HG03558 (cell line): ENCODE results near the gene MAPK10.
"Not testable (repeated sequence)": the region's sequence is repeated elsewhere in the genome, so short reads cannot be mapped to it uniquely, and the experiment has no call there.

Source experiments
- ATAC-seq: cut with Tn5 transposase; IDR thresholded peaks from one replicate; pipeline ENCODE4 v1.9.1; 2021; ENCODE audit warnings: moderate number of reproducible peaks; ENCODE audit not compliant: unreplicated experiment; ENCODE audit errors: extremely low read depth

MAPK10 gene

DNA sequence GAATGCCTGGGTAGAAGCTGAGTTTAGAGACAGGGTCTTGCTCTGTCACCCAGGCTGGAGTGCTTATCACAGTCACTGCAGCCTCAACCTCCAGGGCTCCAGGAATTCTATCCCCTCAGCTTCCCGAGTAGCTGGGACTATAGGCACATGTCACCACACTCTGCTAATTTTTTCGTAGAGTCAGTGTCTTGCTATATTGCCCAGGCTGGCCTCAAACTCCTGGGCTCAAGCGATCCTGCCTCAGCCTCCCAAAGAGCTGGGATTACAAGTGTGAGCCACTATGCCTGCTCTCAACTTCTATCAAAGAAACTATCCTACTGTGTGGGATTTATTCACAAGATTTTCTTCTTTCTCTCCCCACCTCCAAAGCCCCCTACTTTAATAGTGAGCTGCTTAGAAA is 15.7 kb downstream of the MAPK10 start:
- no peak for ATAC-seq

DNA sequence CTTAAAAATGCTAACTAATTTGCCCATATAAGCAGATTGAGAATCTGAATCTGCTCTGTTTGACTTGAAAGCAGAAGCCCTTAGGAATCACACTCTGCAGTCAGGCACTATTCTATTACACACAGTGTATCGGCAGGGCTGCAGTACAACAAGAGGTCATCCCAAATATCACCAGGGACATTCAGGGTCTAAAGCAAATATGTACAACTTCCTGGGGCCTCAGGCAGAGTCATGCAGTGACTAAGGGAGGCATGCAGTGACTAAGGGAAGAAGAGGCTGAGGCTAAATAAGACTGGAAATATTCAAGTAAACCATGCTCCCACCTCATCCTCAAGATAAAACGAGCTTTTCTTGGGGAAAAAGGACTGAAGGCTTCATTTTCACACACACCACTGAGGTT is 20.9 kb downstream of the MAPK10 start:
- no peak for ATAC-seq

GRCh38 chr4:86338521-86338920 is 21.3 kb downstream of the MAPK10 start:
- ATAC-seq = no peak

DNA sequence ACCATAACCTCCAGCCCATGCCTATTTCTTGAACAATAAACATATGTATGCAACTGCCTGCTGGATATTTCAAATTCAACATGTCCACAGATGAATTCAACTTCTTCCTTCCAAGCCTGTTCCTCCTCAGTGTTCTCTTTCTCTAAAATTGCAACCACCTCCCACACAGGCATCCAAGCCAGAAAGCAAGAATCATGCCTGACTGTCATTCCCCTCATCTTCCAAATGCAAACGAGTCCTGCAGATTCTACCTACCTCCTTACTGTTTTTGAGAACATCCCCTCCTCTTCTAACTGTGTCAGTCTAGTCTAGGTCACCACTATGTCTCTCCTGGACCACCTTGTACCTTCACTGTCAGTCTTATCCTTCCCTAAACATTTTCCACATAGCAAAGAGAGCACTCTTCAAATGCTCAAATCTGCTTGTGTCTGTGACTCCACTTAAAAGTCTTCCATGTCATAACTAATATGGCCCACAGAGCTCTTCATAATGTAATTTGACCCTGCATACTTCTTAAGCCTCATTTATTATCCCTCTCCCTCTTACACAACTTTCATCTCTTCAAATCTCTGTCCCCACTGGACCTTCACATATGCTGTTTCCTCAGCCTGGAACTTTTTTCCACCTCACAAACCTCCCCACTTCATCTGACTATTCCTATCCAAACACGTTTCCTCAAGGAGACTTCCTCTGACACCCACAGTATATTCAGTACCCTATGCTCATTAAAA is 25.7 kb downstream of the MAPK10 start:
- ATAC-seq = no peak

GRCh38 chr4:86333236-86333635 is 26.6 kb downstream of the MAPK10 start:
- no peak for ATAC-seq

DNA sequence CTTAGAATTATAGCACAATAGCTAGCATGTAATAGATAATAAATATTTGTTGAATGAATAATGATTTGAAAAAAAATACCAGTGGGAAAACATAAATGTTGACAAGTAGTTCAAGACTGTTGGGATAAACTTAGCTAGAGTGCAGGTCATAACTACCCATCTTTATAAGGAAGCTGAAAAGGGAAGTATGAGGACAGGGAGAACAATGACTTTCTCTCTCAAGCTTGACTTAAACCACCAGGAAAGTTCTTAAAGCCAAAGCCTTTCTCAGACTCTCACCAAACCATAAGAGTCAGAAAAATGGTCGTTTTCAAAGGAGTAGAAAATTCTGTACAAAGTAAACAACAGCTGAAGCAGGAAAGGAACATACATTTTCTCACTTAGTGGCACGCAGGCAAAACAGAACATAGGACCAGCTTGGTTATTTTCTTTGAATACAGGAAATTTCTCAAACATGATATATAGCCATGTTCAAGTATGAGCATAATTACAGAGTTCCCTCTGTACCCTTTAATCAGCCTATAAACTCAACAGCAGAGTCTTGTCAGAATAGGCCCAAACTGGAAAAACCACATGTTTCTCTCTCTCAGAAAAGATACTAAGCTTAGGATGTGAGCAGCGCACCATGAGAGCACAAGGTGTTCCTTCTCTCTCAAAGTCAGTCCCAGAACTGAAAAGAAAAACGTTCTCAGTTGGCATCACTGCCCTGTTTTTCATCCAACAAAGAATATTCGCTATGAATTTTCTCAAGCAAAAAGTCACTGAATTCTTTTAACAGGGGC is 28.7 kb downstream of the MAPK10 start:
- no peak for ATAC-seq

DNA sequence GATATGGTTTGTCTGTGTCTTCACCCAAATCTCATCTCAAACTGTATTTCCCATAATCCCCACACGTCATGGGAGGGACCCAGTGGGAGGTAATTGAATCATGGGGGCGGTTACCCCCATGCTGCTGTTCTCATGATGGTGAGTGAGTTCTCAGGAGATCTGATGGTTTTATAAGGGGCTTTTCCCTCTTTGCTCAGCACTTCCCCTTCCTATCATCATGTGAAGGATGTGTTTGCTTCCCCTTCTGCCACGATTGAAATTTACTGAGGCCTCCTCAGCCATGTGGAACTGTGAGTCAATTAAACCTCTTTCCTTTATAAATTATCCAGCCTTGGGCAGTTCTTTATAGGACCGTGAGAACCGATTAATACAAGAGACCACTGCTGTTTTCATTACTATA is 29.4 kb downstream of the MAPK10 start:
- ATAC-seq = not testable (repeated sequence)

DNA sequence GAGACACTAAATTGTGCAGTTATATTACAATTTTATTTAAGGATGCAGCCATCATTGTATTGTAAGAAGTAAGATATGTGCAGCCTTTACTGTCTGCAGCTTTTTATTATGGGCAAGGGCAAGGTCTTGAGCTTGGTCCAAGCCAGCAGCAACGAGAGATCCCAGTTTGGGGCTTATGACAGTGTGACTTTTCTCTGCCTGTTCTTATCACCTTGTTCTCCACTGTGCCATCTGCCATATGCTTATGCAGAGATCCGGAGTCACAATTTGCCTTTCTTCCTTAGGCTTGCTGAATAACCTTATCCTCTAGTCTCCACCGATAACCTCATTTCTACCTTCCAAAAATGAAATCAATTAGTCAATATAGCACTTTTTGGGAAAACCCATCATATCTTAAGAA is 30.4 kb downstream of the MAPK10 start:
- no peak for ATAC-seq

DNA sequence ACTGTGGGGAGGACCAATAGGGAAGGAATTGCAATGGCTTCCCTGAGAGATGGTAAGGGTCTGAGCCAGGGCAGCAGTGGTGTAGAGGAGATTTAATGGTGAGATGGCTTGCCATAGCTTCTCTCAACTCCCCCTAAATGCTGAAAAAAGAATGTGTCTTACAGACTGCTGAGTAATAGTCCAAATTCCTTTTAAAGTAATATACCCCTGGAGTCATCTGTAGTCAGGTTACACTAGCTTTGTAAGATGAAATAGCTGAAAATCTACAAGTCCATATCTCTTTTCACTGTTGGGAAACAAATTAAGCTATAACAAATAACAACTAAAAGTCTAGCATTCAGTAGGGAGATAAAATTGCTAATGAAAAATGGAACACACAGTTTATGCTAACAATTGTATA is 33.5 kb downstream of the MAPK10 start:
- no peak for ATAC-seq

GRCh38 chr4:86319390-86319789 is 40.5 kb downstream of the MAPK10 start:
- no peak for ATAC-seq

DNA sequence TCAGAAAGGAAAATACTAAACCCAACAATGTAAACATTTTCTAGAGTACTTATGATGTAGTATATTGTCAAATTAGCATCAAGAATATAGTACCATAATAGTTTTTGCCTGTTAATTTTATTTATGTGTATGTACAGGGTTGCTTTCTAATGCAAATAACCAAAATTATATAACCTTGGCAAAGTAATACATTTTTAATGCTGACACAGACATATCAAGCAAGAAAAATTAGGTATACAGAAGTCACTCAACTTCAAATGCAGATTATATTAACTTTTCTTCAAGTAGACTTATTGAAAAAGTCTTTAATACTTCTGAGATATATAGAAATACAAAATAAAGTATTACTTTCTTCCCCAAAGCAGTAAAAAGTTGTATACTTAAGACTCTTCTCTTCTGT is 44.3 kb downstream of the MAPK10 start:
- no peak for ATAC-seq

DNA sequence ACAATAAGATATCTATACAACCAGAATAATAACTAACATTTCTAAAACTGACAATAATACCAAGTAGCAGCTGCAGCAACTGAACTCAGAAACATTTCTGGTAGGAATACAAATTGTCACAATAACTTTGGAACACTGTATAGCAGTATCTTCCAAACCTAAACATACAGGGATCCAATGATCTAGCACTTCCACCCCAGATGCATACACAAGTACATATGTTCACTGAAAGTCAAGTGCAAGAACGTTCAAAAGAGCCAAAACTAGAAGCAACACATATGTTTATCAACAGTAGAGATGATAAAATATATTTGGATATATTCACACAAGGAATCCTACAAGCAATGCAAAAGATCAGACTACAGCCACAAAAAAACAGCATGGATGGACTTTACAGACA is 46.2 kb downstream of the MAPK10 start:
- ATAC-seq = no peak

DNA sequence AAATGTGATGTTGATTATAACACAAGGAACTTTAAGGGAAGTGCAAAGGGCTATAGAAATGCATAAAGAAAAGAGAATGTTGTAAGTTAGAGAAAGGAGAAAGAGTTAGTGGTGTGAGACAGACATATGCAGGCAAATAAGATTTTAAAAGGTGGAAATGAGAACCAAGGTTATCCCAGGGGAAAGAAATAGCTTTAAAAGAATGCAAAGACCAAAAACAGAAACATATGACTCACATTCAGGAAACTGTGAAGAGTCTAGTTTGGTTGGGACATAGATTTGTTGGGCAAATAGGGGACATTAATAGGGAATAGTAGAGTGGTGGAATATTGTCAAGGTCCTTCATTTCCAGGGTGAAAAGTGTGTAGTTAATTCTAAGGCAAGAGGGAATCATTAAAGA is 52.4 kb downstream of the MAPK10 start:
- ATAC-seq = no peak

GRCh38 chr4:86306816-86307215 is 53.0 kb downstream of the MAPK10 start:
- ATAC-seq = no peak

DNA sequence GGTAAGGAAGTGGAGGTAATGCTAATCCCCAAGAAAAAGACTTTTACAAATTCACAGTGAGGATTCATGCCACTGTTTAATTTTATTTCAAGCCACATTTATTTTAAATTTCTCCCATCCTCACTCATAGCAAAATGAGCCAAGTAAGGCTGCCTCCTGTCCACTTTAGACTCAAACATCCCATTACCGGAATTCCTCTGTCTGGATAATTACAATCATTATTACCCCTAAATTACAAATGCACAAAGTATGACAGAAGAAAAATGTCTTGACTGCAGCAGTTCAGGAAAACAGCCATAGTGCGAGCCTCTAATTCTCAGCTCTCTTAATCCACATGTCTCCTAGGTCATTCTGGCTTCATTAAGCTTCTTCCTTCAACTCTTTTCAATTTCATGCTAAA is 57.0 kb downstream of the MAPK10 start:
- ATAC-seq = no peak

DNA sequence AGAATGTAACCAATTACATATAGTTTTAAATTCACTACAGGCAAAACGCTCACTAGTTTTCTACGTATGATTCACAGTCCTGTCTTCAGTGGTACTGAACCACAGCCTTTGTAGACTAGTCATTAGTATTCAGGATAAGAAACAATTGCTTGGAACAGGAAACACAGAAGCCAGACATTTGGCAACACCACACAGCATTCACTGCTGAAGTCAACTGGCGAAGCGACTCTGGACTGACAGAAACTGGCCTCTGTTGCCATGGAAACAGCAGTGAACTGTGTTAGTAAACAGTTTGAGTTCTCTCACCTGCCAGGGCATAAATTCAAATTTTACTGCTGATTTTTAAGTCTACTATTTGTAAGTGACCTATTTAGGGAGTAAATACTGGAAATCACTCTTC is 57.6 kb downstream of the MAPK10 start:
- ATAC-seq = no peak

DNA sequence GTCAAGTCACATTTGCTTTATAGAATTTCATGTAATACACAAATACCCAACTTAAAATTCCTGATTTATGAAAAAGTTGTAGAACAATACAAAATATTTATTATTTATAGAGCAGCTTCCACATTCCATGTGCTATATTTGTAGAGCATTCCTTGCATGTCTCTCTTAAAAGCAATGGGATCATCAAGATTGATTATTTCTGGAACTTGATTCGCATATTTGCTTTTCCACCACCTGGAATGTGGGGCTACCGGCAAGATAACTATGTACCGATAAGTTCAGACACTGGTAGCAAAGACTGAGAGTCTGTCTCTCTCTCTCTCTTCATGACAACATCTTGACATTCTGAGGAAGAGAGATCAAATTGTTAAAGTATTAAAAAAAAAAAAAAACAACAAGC is 59.3 kb downstream of the MAPK10 start:
- no peak for ATAC-seq

DNA sequence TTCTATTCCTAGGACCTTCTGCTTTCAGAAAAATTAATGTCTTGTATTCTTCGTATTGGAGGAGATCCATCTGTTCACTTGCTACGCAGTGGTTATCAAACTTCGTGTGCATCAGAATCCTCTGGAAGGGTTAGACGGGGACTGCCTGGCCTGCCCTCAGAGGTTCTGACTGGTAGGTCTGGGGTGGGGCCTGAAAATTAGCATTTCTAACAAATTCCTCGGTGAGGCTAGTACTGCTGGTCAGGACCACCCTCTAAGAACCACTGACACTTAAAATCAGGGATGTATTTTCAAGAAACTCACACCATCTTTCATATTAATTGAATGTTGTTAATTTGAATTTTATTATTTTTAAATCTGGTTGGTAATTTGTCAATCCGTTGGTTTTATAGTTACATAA is 63.0 kb downstream of the MAPK10 start:
- ATAC-seq = no peak

DNA sequence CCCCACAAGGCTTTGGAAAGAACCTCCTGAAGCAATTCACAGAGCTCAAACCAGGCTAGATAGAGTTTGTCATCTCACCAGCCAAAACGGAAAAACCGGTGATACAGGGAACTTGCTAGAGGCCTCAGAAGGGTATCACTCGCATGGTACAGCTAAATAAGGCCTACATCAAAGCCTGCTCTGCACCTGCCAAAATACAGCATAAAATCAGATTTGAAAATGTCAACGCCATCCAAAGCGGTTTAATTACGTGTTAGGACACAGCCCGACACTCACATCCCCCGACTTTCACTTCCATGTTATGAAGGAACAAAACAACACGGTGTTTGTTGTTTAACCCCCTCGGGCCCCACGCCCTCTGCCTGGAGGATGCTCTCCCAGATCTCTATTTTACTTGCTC is 65.0 kb downstream of the MAPK10 start:
- no peak for ATAC-seq

DNA sequence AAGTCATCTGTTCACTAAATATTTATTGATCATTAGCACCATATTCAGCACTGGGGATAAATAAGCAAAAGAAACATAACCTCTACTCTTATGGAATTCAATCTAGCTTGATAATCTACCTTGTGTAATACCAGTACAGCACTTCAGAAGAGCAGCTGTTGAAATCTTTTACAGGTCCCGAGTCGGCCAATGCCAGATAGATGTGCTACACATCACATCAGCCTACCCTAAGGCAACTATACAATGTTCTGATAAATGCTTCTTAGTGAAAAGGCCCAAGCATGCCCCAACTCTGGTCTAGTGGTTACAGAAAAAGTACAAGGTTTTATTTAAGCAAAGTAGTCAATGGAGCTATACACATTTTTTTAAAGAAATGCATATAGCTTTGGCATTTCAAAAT is 68.7 kb downstream of the MAPK10 start:
- no peak for ATAC-seq

DNA sequence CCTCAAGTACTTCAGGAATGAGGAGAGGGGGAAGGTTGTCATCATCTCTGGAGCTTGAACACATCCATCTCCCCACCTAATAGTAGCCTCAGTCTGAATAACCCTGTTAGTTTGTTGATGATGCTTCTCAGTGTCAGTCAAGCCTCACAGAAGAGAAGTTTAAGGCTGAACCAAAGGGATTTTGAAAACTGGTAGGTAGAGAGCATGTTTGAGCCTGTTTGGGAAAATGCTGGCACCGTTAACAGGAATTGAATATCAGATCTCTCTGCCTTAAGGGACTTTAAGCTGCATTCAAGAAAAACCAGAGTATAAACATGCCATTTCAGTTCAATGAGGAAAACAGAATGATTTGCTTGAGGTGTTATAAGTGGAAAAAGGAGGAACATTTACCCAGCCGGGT is 73.1 kb downstream of the MAPK10 start:
- ATAC-seq = no peak

DNA sequence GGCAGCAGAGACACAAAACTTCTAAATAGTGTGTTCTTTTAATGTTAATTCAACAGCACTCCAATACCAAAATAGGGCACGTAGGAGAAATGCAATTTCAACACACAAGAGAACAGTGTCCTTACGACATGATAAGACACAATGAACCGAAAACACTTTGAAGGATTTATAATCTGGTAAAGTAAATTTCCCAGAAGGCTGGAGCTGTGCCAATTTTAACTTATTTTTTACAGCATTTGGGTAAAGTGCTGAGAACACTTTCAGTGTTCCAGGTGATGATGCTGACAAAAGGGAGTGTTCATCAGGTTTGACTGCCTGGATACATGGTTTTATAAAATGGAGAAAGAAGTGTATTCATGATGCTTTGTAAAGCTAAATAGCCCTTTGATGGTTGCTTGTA is 76.5 kb downstream of the MAPK10 start:
- no peak for ATAC-seq
